ENCODE measurements around the gene PITPNM1. TPM values are rescaled to one million over a fixed set of nuclear protein-coding genes. Genes with fewer than 3 reads are reported as not detected.

PITPNM1 gene
- total and polyA plus RNA-seq, 2 experiments from 2014 or later = 9.1 to 57.1 TPM

- Mint-ChIP-seq H3K4me3 (no peak overlapping the region), H3K9me3 (no peaks in the 10 kb centered on the region), H3K4me1 (no peaks in the 10 kb centered on the region), H3K27ac (no peak overlapping the region), H3K36me3 (ENCODE audit: low read depth) (no peaks in the 10 kb centered on the region), H3K27me3 (ENCODE audit: insufficient read depth, low read depth, poor library complexity) (peaks cover 8% of the 10 kb centered on the region)
- no peak overlapping the region for H3K27ac ChIP-seq (ENCODE audit: low read depth)
- H3F3A ChIP-seq (replicated peaks; ENCODE audit: low read depth) = no peaks in the 10 kb centered on the region
- H4K20me1 ChIP-seq (replicated peaks; ENCODE audit: insufficient read depth) = no peaks in the 10 kb centered on the region
- TF ChIP-seq STAT1 (IDR thresholded peaks at IDR 0.05; ENCODE audit: unreplicated experiment) = no peak
- no peak for TF ChIP-seq REST (IDR thresholded peaks at IDR 0.05; ENCODE audit: unreplicated experiment)
- no peak for TF ChIP-seq EZH2 (IDR thresholded peaks at IDR 0.05; ENCODE audit: low read depth, unreplicated experiment)
- TF ChIP-seq ETS1 (IDR thresholded peaks at IDR 0.05) = no peak
- H3K27me3 ChIP-seq (ENCODE audit: insufficient read depth) = no peaks in the 10 kb centered on the region
- no peak for DNase-seq (ENCODE audit: low spot score)
- H3K36me3 ChIP-seq (ENCODE audit: insufficient read depth) = no peaks in the 10 kb centered on the region
- H3K79me2 ChIP-seq (replicated peaks; ENCODE audit: insufficient read depth) = no peaks in the 10 kb centered on the region
- H3K4me1 ChIP-seq (ENCODE audit: insufficient read depth) = no peaks in the 10 kb centered on the region
- no peak overlapping the region for H3K4me2 ChIP-seq
- H2AFZ ChIP-seq = no peak overlapping the region
- no peaks in the 10 kb centered on the region for H3K9me2 ChIP-seq (ENCODE audit: insufficient read depth)
- ATAC-seq = no peak
- no peak overlapping the region for H3K4me3 ChIP-seq
These were observed 16.0 kb upstream of the PITPNM1 start for GRCh38 chr11:67520856-67521824.

GRCh38 chr11:67519726-67520125 lies 14.6 kb upstream of the PITPNM1 start:
- ATAC-seq = no peak
- H3K27ac Mint-ChIP-seq = no peak overlapping the region
- peaks cover 11% of the 10 kb centered on the region for H3K27me3 Mint-ChIP-seq (ENCODE audit: insufficient read depth, low read depth, poor library complexity)
- Histone ChIP-seq H3K9me2 (ENCODE audit: insufficient read depth) (no peaks in the 10 kb centered on the region), H4K20me1 (replicated peaks; ENCODE audit: insufficient read depth) (no peaks in the 10 kb centered on the region), H2AFZ (no peak overlapping the region), H3K36me3 (ENCODE audit: insufficient read depth) (no peaks in the 10 kb centered on the region), H3K4me3 (no peak overlapping the region), H3K4me1 (ENCODE audit: insufficient read depth) (no peaks in the 10 kb centered on the region), H3K27ac (ENCODE audit: low read depth) (no peak overlapping the region), H3K27me3 (ENCODE audit: insufficient read depth) (no peaks in the 10 kb centered on the region), H3K4me2 (no peak overlapping the region), H3F3A (replicated peaks; ENCODE audit: low read depth) (no peaks in the 10 kb centered on the region), H3K79me2 (replicated peaks; ENCODE audit: insufficient read depth) (no peaks in the 10 kb centered on the region)
- DNase-seq (ENCODE audit: low spot score) = no peak
- no peaks in the 10 kb centered on the region for H3K9me3 Mint-ChIP-seq
- no peaks in the 10 kb centered on the region for H3K4me1 Mint-ChIP-seq
- H3K4me3 Mint-ChIP-seq = no peak overlapping the region
- H3K36me3 Mint-ChIP-seq (ENCODE audit: low read depth) = no peaks in the 10 kb centered on the region
- TF ChIP-seq EZH2 (IDR thresholded peaks at IDR 0.05; ENCODE audit: low read depth, unreplicated experiment) (no peak), POLR2AphosphoS5 (IDR thresholded peaks at IDR 0.05; ENCODE audit: low read depth) (no peak), ETS1 (IDR thresholded peaks at IDR 0.05) (no peak), NANOG (IDR thresholded peaks at IDR 0.05; ENCODE audit: borderline replicate concordance) (no peak), ZNF114 (CRISPR knock-in tag; IDR thresholded peaks at IDR 0.05) (no peak), STAT1 (IDR thresholded peaks at IDR 0.05; ENCODE audit: unreplicated experiment) (no peak), CTCF (conservative IDR thresholded peaks at IDR 0.05; ENCODE audit: low read depth in 2 of 2) (no peak), JUNB (IDR thresholded peaks at IDR 0.05; ENCODE audit: unreplicated experiment) (no peak), REST (IDR thresholded peaks at IDR 0.05; ENCODE audit: unreplicated experiment) (no peak), CREB1 (CRISPR knock-in tag; IDR thresholded peaks at IDR 0.05; ENCODE audit: low read depth) (no peak)
